GM19397 (cell line): ENCODE data around the gene NAA20.

Experiments
- ATAC-seq: cut with Tn5 transposase; IDR thresholded peaks from one replicate; pipeline ENCODE4 v1.9.1; 2021; ENCODE audit warnings: mild to moderate bottlenecking, moderate library complexity; ENCODE audit not compliant: unreplicated experiment

The NAA20 gene

GRCh38 chr20:20070871-20071726, 53.9 kb downstream of the NAA20 start:
- no peak for ATAC-seq

- no peak for ATAC-seq
Observed at GRCh38 chr20:20073801-20074371, 56.7 kb downstream of the NAA20 start.

DNA sequence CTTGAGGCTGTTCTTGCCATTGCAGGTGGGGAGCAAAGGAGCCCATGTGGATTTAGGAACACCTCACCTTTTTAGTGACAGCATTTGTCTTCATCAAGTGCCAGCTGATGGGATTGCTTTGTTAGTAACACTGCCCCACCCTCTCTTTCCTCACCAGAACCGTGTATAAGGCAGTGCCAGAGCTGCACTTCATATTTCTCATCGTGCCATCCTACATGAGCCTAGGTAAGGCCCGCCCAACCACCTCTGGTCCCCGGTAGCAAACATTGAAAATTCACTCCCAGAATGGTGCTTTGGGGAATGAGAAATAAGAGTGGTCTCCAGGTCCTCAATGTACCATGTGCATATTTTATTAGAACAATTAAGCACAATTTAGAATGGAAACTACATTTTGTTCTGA, 57.9 kb downstream of the NAA20 start:
- no peak for ATAC-seq

DNA sequence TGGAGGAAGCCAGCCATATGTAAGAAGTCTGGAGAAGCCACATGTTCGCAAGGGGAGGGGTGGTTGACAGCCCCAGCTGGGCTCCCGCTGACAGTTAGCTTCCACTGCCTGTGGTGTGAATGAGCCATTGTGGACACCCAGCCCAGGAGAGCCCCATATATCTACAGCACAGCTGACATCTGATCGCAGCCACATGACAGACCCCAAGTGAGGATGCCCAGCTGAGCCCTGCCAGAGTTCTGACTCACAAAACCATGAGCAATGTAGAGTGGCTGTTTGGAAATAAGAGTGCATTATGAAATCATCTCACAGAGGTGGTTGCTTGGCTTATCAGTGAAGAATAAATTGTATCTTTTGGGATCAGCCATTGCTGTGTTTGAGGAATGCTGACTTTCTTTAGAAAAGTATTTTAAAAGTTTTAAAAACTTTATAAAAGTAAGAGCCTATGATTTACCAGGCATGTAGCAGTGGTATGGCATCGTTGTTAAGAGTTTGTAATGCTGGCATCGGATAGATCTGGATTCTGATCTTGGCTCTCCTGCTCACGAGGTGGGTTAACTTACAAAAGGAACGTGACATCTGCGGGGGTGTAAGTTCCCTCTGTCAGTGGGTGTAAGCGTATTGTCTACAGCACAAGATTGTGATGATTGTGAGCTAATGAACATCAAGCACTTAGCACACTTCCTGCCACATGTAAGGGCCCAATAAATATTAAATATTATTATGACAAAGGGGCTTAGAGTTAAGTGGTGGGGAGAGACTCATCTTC, 59.3 kb downstream of the NAA20 start:
- ATAC-seq = no peak

- ATAC-seq = no peak
Observed at GRCh38 chr20:20078041-20078440, 60.9 kb downstream of the NAA20 start.

- no peak for ATAC-seq
Observed at GRCh38 chr20:20079102-20079784, 62.1 kb downstream of the NAA20 start.
